SK-N-SH (cell line): ENCODE results near the gene TDRKH.

Experiments used
- CTCF ChIP-seq: fragments of 200-600 bp; sonication (generic); IDR thresholded peaks from 2 replicates; pipeline ENCODE4 v1.6.1; 2017; ENCODE audit warnings: antibody characterized with exemption, mild to moderate bottlenecking, moderate library complexity
- MAX ChIP-seq: IDR thresholded peaks from 2 replicates; pipeline ENCODE4 v1.4.0; 2012; ENCODE audit warnings: low read depth
- RAD21 ChIP-seq: IDR thresholded peaks from 2 replicates; pipeline ENCODE4 v1.6.1; 2012; ENCODE audit warnings: mild to moderate bottlenecking, low read length
- RFX5 ChIP-seq: IDR thresholded peaks from 2 replicates; pipeline ENCODE4 v1.6.1; 2012; ENCODE audit warnings: mild to moderate bottlenecking, improper control_type of control experiment, low read length
- TF ChIP-seq, protein P1 (sequence below): IDR thresholded peaks from 2 replicates; pipeline ENCODE4 v1.4.0; 2012; ENCODE audit warnings: low read depth, borderline replicate concordance

- TF ChIP-seq, protein P1, sequence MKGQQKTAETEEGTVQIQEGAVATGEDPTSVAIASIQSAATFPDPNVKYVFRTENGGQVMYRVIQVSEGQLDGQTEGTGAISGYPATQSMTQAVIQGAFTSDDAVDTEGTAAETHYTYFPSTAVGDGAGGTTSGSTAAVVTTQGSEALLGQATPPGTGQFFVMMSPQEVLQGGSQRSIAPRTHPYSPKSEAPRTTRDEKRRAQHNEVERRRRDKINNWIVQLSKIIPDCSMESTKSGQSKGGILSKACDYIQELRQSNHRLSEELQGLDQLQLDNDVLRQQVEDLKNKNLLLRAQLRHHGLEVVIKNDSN, result no peak
- TF ChIP-seq RFX5 (no peak), CTCF (no peak), MAX (no peak), RAD21 (peak; percentile 17; the same call in 1 of the 2 replicates)
Observed at GRCh38 chr1:151728151-151729054, 61.9 kb downstream of the TDRKH start.
